Cortex of kidney (tissue), 1 donor: ENCODE results near the gene SSU72.
"Not testable (repeated sequence)": the region's sequence is repeated elsewhere in the genome, so short reads cannot be mapped to it uniquely, and the experiment has no call there.

Source experiments
- DNase-seq: peaks from one replicate; lab custom pipeline; 2025; lab: John Stamatoyannopoulos, UW

Gene SSU72

DNA sequence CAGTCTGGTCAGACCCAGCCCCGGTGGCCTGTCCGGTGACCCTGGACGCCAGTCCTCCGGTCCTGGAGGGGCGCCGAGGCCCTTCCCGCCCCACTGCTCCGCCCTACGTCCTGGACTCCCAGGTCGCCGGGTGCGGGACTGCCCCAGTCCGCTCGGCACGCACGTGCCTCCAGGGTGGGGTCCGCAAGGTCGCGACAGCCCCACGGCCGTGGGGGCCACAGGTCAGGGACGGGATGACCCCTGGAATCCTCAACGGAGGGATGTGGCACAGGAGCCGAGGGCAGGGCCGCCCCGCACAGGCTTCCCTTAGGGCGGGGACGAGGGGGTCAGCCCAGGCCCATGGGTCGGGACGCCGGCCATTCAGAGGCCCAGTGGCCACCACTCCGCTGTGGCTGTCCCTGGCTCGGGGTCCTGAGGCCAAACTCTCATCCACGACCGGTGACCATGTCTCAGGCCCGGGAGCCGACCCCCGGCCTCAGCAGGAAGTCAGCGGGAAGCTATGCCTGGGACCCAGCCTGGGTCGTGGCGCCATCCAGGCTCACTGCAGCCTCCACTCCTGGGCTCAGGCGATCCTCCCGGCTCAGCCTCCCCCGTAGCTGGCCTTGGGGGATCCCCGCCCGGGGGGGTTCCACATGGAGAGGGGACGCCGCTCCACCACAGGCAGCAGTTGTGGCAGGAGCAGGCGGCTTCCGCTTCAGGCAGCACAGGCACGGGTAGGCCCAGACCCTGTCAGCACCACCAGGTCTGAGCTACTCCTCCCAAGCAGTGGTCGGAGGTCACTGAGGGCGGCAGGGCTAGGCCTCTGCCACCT lies 33.6 kb downstream of the SSU72 start:
- no peak for DNase-seq

DNA sequence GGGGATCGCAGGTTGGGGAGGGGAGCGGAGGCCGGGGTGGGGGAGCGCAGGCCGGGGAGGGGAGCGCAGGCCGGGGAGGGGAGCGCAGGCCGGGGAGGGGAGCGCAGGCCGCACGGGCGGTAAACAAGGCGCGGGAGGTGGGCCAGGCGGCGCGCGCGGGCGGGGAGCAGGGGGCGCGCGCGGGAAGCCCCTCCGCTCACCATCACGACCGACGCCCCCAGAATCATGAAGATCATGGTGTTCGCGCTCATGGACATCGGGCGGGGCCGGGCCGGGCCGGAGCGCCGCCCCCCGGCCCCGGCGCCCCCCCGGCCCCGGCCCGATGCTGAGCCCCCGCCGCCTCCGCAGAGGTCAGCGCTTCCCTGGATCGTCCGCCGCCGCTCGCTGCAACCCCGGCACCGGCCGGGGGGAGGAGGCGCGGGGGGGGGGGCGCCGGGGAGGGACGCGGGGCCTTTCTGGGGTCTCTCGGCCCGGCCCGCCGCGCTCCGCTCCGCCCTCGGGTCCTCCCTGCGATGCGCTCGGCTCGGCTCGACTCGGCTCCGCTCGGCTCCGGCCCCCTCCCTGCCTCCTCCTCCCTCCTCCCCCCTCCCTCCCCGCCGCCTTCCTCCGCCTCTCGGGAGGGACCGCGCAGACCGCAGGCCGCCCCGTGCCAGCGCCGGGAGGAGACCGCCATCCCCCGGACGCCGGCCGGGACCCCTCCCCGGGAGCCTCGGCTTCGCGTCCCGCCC lies 34.4 kb downstream of the SSU72 start, which contains the start of gene TMEM240:
Gene TMEM240, minus strand, starts transcription at position 535 of the 728 bp plus-strand sequence. Its CDS starts 278 bp downstream, at position 257.
- no peak for DNase-seq

DNA sequence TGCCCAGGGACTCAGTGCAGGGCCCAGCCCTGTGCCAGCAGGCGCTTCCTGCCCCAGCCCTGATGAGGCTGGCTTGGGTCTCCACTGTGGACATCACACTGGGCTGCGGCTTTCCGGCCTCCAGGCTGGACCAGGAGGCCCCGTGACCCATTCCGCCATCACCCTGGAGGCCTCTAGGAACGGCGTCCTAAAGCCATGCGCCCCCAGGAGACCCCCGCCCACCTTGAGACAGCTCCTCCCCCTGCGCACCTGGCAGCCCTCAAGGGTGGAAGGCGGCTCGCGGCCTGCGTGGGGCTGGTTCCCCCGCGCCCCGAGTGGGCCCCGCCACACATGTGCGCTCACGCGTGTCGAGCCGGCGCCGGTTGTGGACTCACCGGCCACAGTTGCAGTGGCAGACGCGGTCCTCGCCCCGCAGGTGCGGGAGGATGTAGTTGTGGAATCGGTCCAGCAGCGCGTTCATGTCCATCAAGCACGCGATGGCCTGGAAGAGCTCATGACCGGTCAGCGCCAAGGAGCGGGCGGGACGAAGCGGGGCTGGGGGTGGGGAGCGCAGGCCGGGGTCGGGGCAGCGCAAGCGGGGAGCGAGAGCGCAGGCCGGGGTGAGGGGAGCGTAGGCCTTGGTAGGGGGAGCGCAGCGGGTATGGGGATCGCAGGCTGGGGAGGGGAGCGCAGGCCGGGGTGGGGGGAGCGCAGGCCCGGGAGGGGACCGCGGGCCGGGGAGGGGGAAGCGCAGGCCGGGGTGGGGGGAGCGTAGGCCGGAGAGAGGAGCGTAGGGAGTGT lies 35.2 kb downstream of the SSU72 start:
- no peak for DNase-seq

DNA sequence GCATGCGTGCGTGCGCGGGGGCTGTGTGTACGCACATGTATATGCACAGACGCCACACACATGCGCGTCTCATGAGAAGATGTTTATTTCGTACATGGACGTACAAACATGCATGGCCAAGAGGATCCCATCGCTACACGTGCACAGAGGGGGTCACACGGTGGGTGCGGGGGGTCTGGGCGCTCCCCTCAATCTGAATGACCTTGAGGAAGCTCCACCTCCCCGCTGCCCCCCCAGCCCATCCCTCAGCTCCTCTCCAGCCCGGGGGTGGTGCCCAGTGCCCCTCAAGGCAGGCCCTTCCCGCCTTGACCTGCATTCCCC lies 35.7 kb downstream of the SSU72 start:
- no peak for DNase-seq

DNA sequence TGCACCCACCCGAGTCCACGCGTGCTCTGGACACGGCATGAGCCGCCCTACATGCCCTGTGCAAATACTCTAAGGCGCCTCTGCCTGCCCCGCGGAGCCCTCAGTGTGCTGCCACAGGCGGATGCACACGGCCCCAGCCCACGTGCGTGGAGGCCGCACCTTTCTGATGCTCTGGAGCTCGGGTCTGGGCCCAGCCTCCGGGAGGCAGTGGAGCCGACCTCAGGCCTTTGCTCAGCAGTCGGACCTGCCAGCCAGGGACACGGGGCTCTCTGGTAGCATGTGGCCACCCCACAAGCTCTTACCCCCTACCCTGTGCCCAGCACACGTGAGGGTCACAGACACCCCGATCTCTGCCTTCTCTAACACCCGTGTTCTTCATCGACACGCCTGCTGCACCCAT lies 36.3 kb downstream of the SSU72 start:
- DNase-seq, result no peak

DNA sequence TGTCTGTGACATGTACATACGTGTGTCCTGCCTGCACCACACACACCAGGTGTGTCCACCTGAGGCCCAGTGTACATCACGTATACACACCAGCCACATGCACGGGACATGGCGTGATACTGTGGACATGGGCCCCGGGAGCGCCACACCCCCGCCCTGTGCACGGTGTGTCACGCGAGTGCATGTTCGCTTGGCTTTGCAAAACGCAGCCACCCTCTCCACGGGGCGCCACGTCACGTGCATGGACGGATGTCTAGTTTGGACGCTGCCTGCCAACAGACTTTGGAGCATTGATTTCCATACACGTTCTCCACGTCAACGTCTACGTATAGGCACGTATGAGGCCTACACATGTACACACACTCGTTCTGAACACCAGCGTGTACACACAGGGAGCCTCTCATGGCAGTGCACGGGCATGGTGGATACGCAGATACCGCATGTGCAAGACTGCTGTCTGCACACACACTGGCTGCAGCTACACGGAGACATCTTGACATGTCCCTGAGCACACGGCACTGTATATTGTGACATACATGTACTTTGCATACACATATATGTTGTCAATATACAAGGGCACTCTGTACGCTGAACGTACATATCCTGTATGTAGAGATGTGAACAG lies 36.9 kb downstream of the SSU72 start:
- no peak for DNase-seq

DNA sequence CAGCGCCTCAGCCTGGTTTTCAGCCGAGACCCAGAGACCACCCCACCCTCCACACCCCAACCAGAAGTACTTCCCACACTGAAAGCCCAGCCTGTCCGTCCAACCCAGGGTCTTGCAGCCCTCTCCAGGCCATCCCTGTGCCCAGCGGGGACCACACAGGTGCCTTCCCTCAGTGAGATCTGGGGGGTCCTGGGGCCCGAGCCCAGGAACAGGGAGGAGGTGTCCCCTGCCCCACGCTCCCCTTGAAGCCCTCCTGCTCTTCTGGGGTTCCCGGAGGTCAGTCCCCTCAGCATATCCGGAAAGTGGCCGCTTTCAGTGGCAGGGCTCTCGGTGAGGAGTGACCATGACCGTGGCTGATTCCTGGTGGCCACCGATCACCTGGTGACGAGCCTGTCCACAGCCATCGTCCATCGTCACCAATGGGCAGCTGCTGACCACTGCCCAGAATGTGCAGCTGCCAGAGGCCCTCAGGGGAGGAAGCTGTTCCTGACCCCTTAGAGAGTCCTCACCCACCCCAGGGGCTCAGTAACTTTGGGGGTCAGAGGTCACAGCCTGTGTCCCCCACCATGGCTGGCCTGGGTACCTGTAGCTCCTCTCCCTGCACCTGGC lies 37.6 kb downstream of the SSU72 start:
- no peak for DNase-seq

DNA sequence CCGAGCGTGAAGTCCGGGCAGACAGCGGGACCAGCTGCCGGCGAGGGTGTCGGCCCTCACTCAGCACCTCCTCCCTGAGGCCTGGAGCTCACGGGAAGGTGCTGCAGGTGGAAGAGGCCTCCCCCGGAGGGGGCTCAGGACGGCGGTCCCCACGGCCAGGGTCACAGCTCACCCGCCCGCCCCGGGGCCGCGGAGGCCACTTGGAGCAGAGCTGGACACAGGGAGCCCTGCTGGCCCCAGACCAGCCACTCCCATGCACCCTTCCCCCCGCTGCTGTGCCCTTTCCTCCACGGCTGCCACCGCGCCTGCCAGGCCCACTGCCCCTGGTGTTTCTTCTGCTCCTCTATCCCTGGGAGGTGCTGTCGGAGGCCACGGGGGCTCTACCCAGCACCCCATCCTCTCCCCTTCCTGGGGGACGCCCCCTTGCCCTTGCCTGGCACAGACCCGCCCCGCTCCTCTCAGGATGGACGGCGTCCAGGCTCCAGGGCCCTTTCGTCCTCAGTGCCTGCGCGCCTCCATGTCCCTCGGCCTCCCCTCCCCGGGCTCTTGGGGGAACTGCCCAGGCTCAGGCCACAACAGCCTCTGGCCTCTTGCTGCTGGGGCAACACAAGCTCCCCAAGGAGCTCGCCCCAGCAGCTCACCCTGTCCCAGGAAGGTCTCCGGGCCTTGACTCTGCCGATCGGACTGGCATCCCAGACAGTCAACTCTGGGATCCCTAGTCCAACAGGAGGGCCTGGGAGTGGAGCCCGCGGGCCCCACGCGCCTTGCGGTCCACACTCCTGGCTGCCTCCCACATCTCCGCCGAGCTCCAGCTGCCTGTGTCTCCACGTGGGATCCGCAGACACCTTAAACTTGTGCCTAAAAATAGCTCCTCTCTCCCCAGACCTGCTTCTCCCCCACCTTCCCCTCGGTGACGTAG lies 38.4 kb downstream of the SSU72 start:
- no peak for DNase-seq

DNA sequence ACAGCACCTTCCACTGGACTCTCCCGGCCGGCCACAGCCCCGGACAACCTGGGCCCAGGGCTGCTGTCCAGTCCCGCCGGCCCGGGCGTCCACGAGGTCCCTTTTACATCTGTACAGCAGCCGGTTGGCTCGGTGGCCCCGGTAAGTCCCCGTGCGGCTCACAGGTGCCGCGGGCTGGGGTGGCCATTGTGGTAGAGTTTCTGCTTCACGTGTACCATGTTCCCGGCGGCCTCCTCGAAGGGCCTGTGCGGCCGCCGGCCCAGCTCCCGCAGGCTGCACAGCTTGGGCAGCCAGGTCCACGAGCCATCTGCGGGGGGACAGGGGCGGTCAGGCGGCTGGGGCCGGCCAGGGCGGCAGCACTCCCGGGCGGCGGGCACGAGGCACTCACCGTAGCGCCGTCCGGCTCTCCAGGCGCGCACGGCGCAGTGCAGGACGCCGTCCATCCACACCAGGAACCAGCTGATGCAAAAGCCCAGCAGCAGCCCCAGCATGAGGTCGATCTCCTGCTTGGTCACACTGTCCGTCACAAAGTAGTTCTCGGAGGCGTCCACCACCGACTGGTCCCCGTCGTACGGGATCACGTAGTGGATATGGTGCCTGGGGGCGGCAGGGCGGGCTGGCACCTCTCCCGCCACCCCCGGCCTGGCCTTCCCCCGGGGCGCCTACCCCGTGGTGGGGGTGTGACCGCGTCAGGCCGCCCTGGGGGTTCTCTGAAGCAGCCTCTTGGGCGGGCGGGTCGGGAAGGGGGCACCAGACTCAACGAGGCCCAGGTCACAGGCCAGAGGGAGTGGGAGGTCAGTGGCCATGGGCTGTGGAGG lies 39.3 kb downstream of the SSU72 start:
- DNase-seq, result no peak

DNA sequence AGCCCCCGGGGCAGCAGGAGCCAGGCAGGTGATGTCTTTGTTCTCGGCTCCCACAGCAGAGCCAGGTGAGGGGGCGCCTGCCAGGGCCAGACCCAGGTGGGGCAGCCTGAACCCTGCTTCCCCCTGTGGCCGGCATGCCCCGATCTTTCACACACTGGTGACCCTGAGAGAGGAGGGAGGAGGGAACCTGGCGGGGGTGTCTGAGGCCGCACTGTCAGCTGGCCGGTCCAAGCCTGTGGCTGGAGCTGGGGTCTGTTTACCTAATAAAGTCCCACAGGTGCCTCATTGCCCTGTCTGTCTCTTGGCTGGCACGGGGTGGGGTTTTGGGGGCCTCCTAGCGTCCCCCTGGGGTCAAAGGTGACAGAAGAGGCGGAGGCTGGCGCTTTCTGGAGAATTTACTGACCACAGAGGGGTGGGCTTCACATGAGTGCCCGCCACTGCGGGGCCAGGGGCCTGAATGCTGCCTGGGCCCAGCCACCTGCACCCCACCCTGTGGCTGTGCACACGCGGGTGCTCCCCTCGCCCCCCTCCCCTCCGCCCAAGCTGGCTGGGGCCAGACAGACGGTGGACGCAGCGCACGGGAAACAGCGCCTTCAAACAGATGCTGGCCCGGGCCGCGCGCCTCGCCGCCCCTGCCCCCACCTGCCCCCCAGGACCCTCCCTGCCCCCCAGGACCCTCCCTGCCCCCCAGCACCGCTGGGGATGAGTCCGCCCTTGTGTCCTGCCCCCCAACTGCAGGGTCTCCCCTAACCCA lies 40.1 kb downstream of the SSU72 start:
- DNase-seq, result no peak

DNA sequence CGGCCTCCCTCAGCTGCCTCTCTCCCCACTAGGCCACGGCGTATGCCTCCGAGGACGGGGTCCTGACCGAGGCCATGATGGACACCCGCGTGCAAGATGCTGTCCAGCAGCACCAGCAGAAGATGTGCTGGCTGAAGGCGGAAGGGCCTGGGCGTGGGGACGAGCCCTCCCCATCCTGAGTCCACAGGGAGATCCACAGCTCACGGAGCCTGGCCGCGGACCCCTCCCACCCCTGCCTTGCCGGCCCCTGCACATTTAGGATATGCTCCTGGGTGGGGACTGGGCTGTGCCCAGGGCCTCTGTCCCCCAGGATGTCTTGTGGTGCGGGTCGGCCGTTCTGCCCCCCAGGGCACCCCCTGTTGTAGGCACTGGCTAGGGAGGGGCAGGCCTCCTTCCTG lies 40.8 kb downstream of the SSU72 start:
- DNase-seq, result not testable (repeated sequence)

DNA sequence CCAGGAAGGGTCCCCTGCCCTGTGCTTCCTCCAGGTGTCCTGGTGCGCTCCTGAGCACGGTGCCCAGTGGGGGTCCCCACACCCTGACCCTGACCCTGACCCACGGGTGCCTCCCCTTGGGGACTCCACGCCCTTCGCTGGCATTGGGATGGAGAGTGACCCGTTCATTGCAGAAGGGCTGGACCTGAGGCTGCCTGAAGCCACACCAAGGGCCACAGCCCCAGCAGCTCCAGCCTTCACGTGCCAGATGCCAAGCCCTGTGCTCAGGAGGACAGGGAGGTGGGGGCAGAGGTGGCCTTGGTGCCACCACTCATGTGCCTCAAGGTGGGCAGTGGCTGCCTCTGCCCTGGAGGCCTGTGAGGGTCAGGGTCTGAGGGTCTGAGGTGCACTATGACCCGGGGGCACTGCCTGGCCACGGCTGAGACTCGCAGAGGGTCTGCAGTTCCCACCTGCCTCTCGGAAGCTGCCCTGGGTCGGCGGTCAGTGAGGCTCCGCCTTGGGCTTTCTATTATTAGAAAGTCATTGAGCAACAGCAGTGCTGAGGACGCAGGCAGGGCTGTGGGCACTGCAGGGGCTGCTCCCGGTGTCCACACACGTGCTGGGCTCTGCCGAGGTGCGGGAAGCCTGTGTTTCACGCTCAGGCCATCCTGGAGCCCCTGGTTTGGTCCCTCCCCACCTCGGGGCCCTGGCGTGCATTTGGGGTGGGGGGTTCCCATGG lies 41.3 kb downstream of the SSU72 start:
- not testable (repeated sequence) for DNase-seq

DNA sequence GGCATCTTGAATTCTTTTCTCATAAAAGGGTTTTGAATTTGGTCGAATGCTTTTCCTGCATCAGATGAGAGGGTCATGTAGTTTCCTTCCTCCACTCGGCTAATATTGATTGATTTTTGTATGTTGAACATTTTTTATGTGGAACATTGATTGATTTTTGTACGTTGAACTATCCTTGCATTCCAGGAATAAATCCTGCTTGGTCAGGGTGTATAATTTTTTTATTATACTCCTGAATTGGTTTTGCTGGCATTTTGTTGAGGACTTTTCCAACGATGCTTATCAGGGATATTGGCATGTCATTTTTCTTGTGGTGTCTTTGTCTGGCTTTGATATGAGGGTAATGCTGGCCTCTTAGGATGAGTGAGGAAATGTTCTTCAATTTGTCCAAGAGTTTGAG lies 42.7 kb downstream of the SSU72 start:
- no peak for DNase-seq

DNA sequence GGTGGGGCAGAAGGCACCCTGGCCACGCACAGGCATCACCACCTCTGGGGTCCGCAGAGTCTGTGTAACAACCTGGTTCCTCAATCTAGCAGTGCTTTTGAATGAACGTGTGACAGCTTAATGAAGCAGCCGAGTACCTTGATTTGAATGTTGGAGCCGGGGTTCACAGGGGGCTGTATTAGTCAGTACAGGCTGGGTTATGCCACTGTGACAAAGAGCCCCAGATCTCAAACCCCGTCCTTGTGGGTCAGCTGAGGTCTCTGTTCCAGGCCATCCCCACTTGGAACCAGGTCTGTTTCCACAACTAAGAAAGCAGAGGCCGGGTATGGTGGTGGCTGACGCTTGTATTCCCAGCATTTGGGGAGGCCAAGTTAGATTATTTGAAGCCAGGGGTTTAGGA lies 44.7 kb downstream of the SSU72 start:
- DNase-seq, result no peak

DNA sequence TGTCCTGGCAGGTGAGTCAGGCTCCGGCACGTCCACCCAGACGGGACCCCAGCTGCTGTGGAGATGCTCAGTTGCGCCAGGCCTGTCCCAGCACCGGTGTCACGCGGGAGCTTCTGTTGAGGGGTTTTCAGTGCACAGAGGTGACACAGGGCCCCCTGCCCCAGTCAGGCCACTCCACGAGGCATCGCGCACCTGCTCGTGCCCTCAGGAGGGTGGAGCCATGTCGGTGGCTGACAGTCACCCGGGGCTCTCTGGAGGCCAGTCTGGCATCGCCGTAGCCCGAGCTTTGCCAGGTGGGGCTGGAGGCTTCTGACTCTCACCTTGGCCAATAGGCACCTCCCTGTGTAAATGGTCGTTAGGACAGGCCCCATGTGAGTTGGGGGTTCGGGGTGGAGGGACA lies 45.3 kb downstream of the SSU72 start:
- DNase-seq, result no peak

DNA sequence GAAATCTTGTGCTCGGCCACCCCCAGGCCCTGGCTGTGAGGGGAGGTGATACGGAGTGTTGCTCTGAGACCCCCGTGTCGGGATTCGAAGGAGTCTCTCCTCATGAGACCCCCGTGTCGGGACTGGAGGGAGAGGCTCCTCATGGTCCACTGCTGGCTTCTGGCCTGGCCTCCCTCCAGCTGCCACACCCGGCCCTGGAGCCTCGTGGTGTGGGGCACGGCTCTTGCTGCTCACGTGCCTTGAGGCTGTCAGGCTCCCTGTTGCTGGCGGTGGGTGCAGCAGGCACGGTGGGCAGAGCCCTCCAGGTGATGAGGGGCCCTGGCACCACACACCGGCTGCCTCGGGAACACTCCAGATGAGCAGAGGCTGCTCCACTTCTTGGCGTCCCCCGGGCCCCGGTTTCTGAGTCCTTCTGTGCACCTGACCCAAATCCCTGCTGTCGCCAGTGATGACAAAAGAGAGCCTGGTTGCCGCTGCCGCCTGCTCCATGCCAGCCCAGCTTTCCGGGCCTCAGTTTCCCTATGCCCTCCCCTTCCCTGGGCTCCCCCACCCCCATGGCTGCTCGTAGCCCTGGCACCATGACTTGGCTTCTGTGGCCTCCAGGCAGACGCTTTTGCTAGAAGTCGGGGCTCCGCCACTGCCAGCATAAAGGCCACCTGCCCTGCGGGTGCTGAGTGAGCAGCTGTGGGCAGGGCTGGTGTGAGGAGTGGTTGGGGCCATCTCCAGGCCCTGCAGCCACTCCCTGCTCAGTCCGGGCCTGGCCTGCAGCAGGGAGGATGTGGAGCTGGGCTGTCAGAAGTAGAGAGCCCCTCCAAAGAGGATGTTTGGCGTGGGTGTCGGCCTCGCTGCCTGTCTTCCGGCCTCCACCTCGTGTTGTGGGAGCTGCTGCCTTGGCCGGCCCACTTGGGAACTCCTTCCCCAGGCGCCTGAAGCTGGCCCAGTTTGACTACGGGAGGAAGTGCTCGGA lies 46.1 kb downstream of the SSU72 start:
- DNase-seq, result no peak

DNA sequence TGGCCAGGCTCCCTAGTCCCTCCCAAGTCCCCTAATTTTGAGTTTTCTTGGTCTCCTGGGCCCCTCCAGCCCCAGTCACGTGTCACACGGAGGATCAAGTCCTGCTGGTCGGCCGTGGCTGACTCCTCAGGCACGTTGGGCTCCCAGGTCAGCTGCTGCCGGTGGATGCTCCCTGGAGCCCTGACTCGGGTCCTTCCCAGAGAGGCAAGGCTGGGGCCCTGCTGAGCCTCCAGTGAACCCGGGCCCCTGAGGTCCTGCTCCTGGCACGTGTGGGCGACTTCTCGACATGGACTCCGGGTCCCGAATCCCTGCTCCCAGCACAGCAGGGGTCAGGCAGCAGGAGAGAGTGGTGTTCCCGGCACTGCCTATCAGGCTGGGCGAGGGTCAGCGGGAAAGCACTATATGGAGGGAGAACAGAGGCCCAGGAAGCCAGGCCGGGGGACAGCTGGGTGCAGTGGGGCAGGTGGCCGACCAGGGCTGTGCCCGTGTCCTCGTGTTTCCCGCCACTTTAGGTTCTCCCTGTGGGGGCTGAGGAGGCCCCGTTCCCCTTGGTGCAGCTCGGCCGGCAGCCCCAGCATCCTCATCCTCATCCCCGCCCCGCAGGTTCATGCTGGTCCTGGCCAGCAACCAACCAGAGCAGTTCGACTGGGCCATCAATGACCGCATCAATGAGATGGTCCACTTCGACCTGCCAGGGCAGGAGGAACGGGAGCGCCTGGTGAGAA lies 47.4 kb downstream of the SSU72 start:
- no peak for DNase-seq
